GM12878 (cell line): Measurements from ENCODE around the gene SH3GL2. TPM values are rescaled to one million over a fixed set of nuclear protein-coding genes. Genes with fewer than 3 reads are reported as not detected.

Source experiments
- ATAC-seq: fragments of 200-7000 bp; cut with Tn5 transposase; 3 replicates; pipeline ENCODE4 v1.9.1; 2020; ENCODE audit warnings: mild to moderate bottlenecking, moderate library complexity
- BruUV-seq: library from RNA; stranded (reverse); fragments of 400-500 nt; replicated peaks from 2 replicates; lab custom pipeline; 2021; lab: Mats Ljungman, UMichigan
- CTCF ChIA-PET: fragments of 300-600 bp; sonication (Branson Sonifier 250); formaldehyde crosslinking; extraction: SDS; loops from one replicate; lab custom pipeline; 2021; ENCODE audit warnings: inconsistent platforms; lab: Yijun Ruan, JAX
- POLR2A ChIA-PET: fragments of 350-600 bp; formaldehyde crosslinking; extraction: SDS; loops from one replicate; lab custom pipeline; 2021; ENCODE audit warnings: inconsistent platforms; lab: Charles Lee
- RAD21 ChIA-PET: fragments of 300-600 bp; sonication (Branson Sonifier 250); formaldehyde crosslinking; loops from one replicate; lab custom pipeline; 2023; ENCODE audit warnings: antibody characterized with exemption; ENCODE audit not compliant: unreplicated experiment; lab: Charles Lee
- SMC1A ChIA-PET: fragments of 300-600 bp; sonication (Branson Sonifier 250); formaldehyde crosslinking; loops from one replicate; lab custom pipeline; 2023; ENCODE audit not compliant: unreplicated experiment, uncharacterized antibody; lab: Charles Lee
- DNase-seq: peaks from one replicate; pipeline ENCODE4 v3.0.0-alpha.2; 2011; ENCODE audit warnings: low read depth, low spot score
- FAIRE-seq: peaks from 3 replicates; lab custom pipeline; 2011; peaks lifted over from hg19 to GRCh38; lab: Jason Lieb, UNC
- H2AFZ ChIP-seq: 2 replicates; pipeline ENCODE4 v1.6.0; 2011; ENCODE audit warnings: low read depth, low read length, control low read depth; ENCODE audit not compliant: control insufficient read depth
- H3K27ac ChIP-seq: 2 replicates; pipeline ENCODE4 v1.5.1; 2011; ENCODE audit warnings: control low read depth; ENCODE audit not compliant: control insufficient read depth, insufficient read depth
- H3K27me3 ChIP-seq, 2 experiments: replicated peaks in 1 of 2; 2 replicates each; pipeline versions ENCODE4 v1.6.0 to v1.6.1; 2011; ENCODE audit warnings: low read length in 1 of 2; ENCODE audit not compliant: control insufficient read depth in 2 of 2, insufficient read depth in 2 of 2
- H3K36me3 ChIP-seq, 2 experiments: 2 replicates each; pipeline ENCODE4 v1.5.1; 2011; ENCODE audit warnings: low read length in 1 of 2; ENCODE audit not compliant: control insufficient read depth in 2 of 2, insufficient read depth in 2 of 2
- H3K4me1 ChIP-seq: 2 replicates; pipeline ENCODE4 v1.6.1; 2011; ENCODE audit warnings: mild to moderate bottlenecking, low read length, moderate library complexity, mixed read lengths; ENCODE audit not compliant: control insufficient read depth, insufficient read depth
- H3K4me2 ChIP-seq: 2 replicates; pipeline ENCODE4 v1.6.0; 2011; ENCODE audit warnings: control low read depth; ENCODE audit not compliant: control insufficient read depth, insufficient read depth
- H3K4me3 ChIP-seq: fragments of 200-600 bp; sonication (generic); 2 replicates; pipeline ENCODE4 v1.5.1; 2016
- H3K79me2 ChIP-seq: 2 replicates; pipeline ENCODE4 v1.6.0; 2011; ENCODE audit warnings: low read length; ENCODE audit not compliant: control insufficient read depth, insufficient read depth
- H3K9ac ChIP-seq: 2 replicates; pipeline ENCODE4 v1.8.0; 2011; ENCODE audit warnings: low read length, control low read depth, mixed read lengths; ENCODE audit not compliant: control insufficient read depth, insufficient read depth
- H3K9me3 ChIP-seq: replicated peaks from 3 replicates; pipeline ENCODE4 v1.5.1; 2011; ENCODE audit warnings: mild to moderate bottlenecking, low read length; ENCODE audit not compliant: control insufficient read depth, insufficient read depth
- H4K20me1 ChIP-seq: 2 replicates; pipeline ENCODE4 v1.6.0; 2011; ENCODE audit not compliant: control insufficient read depth, insufficient read depth
- EED ChIP-seq: sonication (generic); IDR thresholded peaks from 2 replicates; pipeline ENCODE4 v1.6.1; 2016; ENCODE audit warnings: antibody characterized with exemption, low read depth
- EP300 ChIP-seq, 2 experiments: fragments of 150-350 bp in 1 of 2; IDR thresholded peaks; 2 replicates each; pipeline ENCODE4 v1.6.1; 2011 to 2012; ENCODE audit warnings: low read depth in 2 of 2, low read length in 2 of 2, borderline replicate concordance in 1 of 2, improper control_type of control experiment in 1 of 2, inconsistent platforms in 1 of 2; ENCODE audit not compliant: control insufficient read depth in 1 of 2
- NRF1 ChIP-seq: conservative IDR thresholded peaks from 2 replicates; pipeline ENCODE4 v1.6.1; 2011; ENCODE audit warnings: mild to moderate bottlenecking, low read depth, low read length, improper control_type of control experiment
- SIN3A ChIP-seq: IDR thresholded peaks from 2 replicates; pipeline ENCODE4 v1.6.1; 2012; ENCODE audit warnings: low read depth, low read length, improper control_type of control experiment
- SIX5 ChIP-seq: IDR thresholded peaks from 2 replicates; pipeline ENCODE4 v1.6.1; 2011; ENCODE audit warnings: mild to moderate bottlenecking, low read depth, low read length, moderate library complexity; ENCODE audit not compliant: severe bottlenecking
- ZBED1 ChIP-seq: IDR thresholded peaks from 2 replicates; pipeline ENCODE4 v1.6.1; 2016; ENCODE audit warnings: borderline replicate concordance
- ZNF274 ChIP-seq: IDR thresholded peaks from one replicate; pipeline ENCODE4 v1.8.0; 2011; ENCODE audit not compliant: insufficient read length, insufficient read depth
- ZNF384 ChIP-seq: IDR thresholded peaks from 2 replicates; pipeline ENCODE4 v1.6.1; 2012; ENCODE audit warnings: low read depth, mild to moderate bottlenecking, low read length, improper control_type of control experiment, borderline replicate concordance
- WGBS: methylation state at CpG from one replicate; pipeline ENCODE4 v1.1.6; 2016; ENCODE audit warnings: low lambda C conversion rate; ENCODE audit not compliant: insufficient replicate concordance, insufficient coverage; ENCODE audit errors: missing lambda C conversion rate; 5-methylcytosine and 5-hydroxymethylcytosine counted together
- in situ Hi-C: fragments of 300-500 bp; cut with MboI; formaldehyde crosslinking; loops from 9 replicates; pipeline ENCODE4 v1.14.3; 2018; ENCODE audit warnings: mixed read lengths
- intact Hi-C: fragments of 100-400 bp; cut with micrococcal nuclease; formaldehyde crosslinking; loops from one replicate; pipeline ENCODE4 v1.14.2; 2022; ENCODE audit not compliant: unreplicated experiment
- polyA plus RNA-seq, 11 experiments: library from polyadenylated mRNA; depleted of rRNA in 4 of 11; unstranded in 6 of 11; stranded (reverse) in 5 of 11; fragments of >200 nt; fragmentation: Nextera tagmentation in 4 of 11; fragmentation: Illumina TruSeq in 1 of 11; extraction: Ambion mirVana in 4 of 11; extraction: Trizol in 1 of 11; gene quantifications; 1 replicate in 1 of 11; 2 replicates in 10 of 11; pipeline versions ENCODE4 v1.2.1 to v1.2.3, GENCODE V29; 2011 to 2016; ENCODE audit warnings: inconsistent platforms in 2 of 11, missing spikeins in 2 of 11, low read depth in 1 of 11
- total RNA-seq, 4 experiments: library from RNA; depleted of rRNA in 3 of 4; stranded (reverse); fragments of >200 nt in 3 of 4; fragmentation: Illumina TruSeq in 1 of 4; extraction: Trizol in 1 of 4; gene quantifications; 2 replicates each; pipeline versions ENCODE4 v1.2.1 to v1.2.3, GENCODE V29; 2013 to 2021
- TF ChIP-seq, protein P1 (sequence below): fragments of 450-650 bp; IDR thresholded peaks from 2 replicates; pipeline ENCODE4 v1.6.1; 2017; ENCODE audit warnings: mild to moderate bottlenecking, moderate library complexity
- TF ChIP-seq, protein P2 (sequence below): fragments of 450-650 bp; IDR thresholded peaks from 2 replicates; pipeline ENCODE4 v1.6.1; 2017; ENCODE audit warnings: antibody characterized with exemption, mild to moderate bottlenecking, moderate library complexity
- TF ChIP-seq, protein P3 (sequence below): fragments of 150-350 bp; IDR thresholded peaks from 2 replicates; pipeline ENCODE4 v1.6.1; 2016; ENCODE audit warnings: low read depth, low read length
- TF ChIP-seq, protein P4 (sequence below): fragments of 450-650 bp; IDR thresholded peaks from 2 replicates; pipeline ENCODE4 v1.6.1; 2017; ENCODE audit warnings: mild to moderate bottlenecking

The SH3GL2 gene
- total and polyA plus RNA-seq, 10 of the 15 experiments (the other 5 are each of a cell fraction or from before 2014, with no cell fraction given) = not detected

DNA sequence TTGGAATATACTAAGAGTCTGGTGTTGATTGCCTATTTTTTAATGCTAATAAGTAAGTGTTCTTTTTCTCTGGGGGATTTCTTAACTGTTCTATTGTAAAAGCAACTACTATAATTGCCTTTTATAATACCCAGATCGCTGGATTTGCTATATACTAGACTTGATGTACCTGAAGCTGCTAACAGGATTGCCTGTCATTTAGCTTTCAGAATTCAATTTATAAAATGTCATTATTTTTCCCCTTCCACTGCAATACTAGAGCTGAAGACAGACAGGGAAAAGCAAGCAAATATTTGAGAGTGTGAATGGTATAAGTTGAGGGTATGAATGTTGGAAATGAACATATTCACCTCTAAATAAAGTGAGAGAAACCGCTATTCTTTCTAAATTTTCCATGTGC is 115.5 kb downstream of the SH3GL2 start:
- ATAC-seq = no peak
- Histone ChIP-seq H3K9me3 (no peaks in the 10 kb centered on the region), H3K4me2 (no peak overlapping the region), H3K4me1 (no peaks in the 10 kb centered on the region), H4K20me1 (no peaks in the 10 kb centered on the region), H3K79me2 (no peaks in the 10 kb centered on the region), H3K27me3 (no peaks in the 10 kb centered on the region), H2AFZ (no peak overlapping the region), H3K4me3 (no peak overlapping the region), H3K36me3 (no peaks in the 10 kb centered on the region), H3K9ac (no peak overlapping the region), H3K27ac (no peak overlapping the region)
- ChIA-PET POLR2A (no interaction called here), SMC1A (no interaction called here), RAD21 (no interaction called here), CTCF (no interaction called here)
- no peak for DNase-seq
- no peak for FAIRE-seq
- WGBS = 3% methylated on average over 2 of the region's 2 CpGs
- in situ Hi-C loops = no loop called here
- intact Hi-C loops = no loop called here
- BruUV-seq = no TSS peak
- TF ChIP-seq SIX5 = no peak
- no peak for TF ChIP-seq NRF1
- TF ChIP-seq EED = no peak
- no peak for TF ChIP-seq ZNF384
- no peak for TF ChIP-seq SIN3A
- TF ChIP-seq ZNF274 = no peak
- TF ChIP-seq, protein P1, sequence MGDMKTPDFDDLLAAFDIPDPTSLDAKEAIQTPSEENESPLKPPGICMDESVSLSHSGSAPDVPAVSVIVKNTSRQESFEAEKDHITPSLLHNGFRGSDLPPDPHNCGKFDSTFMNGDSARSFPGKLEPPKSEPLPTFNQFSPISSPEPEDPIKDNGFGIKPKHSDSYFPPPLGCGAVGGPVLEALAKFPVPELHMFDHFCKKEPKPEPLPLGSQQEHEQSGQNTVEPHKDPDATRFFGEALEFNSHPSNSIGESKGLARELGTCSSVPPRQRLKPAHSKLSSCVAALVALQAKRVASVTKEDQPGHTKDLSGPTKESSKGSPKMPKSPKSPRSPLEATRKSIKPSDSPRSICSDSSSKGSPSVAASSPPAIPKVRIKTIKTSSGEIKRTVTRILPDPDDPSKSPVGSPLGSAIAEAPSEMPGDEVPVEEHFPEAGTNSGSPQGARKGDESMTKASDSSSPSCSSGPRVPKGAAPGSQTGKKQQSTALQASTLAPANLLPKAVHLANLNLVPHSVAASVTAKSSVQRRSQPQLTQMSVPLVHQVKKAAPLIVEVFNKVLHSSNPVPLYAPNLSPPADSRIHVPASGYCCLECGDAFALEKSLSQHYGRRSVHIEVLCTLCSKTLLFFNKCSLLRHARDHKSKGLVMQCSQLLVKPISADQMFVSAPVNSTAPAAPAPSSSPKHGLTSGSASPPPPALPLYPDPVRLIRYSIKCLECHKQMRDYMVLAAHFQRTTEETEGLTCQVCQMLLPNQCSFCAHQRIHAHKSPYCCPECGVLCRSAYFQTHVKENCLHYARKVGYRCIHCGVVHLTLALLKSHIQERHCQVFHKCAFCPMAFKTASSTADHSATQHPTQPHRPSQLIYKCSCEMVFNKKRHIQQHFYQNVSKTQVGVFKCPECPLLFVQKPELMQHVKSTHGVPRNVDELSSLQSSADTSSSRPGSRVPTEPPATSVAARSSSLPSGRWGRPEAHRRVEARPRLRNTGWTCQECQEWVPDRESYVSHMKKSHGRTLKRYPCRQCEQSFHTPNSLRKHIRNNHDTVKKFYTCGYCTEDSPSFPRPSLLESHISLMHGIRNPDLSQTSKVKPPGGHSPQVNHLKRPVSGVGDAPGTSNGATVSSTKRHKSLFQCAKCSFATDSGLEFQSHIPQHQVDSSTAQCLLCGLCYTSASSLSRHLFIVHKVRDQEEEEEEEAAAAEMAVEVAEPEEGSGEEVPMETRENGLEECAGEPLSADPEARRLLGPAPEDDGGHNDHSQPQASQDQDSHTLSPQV = no peak
- TF ChIP-seq, protein P2, sequence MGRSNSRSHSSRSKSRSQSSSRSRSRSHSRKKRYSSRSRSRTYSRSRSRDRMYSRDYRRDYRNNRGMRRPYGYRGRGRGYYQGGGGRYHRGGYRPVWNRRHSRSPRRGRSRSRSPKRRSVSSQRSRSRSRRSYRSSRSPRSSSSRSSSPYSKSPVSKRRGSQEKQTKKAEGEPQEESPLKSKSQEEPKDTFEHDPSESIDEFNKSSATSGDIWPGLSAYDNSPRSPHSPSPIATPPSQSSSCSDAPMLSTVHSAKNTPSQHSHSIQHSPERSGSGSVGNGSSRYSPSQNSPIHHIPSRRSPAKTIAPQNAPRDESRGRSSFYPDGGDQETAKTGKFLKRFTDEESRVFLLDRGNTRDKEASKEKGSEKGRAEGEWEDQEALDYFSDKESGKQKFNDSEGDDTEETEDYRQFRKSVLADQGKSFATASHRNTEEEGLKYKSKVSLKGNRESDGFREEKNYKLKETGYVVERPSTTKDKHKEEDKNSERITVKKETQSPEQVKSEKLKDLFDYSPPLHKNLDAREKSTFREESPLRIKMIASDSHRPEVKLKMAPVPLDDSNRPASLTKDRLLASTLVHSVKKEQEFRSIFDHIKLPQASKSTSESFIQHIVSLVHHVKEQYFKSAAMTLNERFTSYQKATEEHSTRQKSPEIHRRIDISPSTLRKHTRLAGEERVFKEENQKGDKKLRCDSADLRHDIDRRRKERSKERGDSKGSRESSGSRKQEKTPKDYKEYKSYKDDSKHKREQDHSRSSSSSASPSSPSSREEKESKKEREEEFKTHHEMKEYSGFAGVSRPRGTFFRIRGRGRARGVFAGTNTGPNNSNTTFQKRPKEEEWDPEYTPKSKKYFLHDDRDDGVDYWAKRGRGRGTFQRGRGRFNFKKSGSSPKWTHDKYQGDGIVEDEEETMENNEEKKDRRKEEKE = no peak
- TF ChIP-seq, protein P3, sequence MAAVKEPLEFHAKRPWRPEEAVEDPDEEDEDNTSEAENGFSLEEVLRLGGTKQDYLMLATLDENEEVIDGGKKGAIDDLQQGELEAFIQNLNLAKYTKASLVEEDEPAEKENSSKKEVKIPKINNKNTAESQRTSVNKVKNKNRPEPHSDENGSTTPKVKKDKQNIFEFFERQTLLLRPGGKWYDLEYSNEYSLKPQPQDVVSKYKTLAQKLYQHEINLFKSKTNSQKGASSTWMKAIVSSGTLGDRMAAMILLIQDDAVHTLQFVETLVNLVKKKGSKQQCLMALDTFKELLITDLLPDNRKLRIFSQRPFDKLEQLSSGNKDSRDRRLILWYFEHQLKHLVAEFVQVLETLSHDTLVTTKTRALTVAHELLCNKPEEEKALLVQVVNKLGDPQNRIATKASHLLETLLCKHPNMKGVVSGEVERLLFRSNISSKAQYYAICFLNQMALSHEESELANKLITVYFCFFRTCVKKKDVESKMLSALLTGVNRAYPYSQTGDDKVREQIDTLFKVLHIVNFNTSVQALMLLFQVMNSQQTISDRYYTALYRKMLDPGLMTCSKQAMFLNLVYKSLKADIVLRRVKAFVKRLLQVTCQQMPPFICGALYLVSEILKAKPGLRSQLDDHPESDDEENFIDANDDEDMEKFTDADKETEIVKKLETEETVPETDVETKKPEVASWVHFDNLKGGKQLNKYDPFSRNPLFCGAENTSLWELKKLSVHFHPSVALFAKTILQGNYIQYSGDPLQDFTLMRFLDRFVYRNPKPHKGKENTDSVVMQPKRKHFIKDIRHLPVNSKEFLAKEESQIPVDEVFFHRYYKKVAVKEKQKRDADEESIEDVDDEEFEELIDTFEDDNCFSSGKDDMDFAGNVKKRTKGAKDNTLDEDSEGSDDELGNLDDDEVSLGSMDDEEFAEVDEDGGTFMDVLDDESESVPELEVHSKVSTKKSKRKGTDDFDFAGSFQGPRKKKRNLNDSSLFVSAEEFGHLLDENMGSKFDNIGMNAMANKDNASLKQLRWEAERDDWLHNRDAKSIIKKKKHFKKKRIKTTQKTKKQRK = no peak
- no peak for TF ChIP-seq EP300 (IDR thresholded peaks at IDR 0.05; ENCODE audit: borderline replicate concordance in 1 of 2, control insufficient read depth in 1 of 2, low read depth in 2 of 2, low read length in 2 of 2)
- TF ChIP-seq, protein P4, sequence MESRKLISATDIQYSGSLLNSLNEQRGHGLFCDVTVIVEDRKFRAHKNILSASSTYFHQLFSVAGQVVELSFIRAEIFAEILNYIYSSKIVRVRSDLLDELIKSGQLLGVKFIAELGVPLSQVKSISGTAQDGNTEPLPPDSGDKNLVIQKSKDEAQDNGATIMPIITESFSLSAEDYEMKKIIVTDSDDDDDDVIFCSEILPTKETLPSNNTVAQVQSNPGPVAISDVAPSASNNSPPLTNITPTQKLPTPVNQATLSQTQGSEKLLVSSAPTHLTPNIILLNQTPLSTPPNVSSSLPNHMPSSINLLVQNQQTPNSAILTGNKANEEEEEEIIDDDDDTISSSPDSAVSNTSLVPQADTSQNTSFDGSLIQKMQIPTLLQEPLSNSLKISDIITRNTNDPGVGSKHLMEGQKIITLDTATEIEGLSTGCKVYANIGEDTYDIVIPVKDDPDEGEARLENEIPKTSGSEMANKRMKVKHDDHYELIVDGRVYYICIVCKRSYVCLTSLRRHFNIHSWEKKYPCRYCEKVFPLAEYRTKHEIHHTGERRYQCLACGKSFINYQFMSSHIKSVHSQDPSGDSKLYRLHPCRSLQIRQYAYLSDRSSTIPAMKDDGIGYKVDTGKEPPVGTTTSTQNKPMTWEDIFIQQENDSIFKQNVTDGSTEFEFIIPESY = no peak
- no peak for TF ChIP-seq ZBED1
